Measurements from ENCODE around the gene POPDC2.

- TF ChIP-seq CTCF (IDR thresholded peaks at IDR 0.05): no peak
- no peak for TF ChIP-seq POLR2A (IDR thresholded peaks at IDR 0.05)
Measured at GRCh38 chr3:119626196-119626595, 34.2 kb downstream of the POPDC2 start.
